Brain pericyte (primary cell): Measurements from ENCODE around the gene ZNF490.
A peak's percentile ranks its signal among the peaks of the same experiment; 100 is the strongest.
"Not testable (repeated sequence)": the region's sequence is repeated elsewhere in the genome, so short reads cannot be mapped to it uniquely, and the experiment has no call there.

Experiments
- DNase-seq: peaks from one replicate; pipeline ENCODE4 v3.0.0-alpha.2; 2012; ENCODE audit warnings: low read depth, low spot score

Gene ZNF490

DNA sequence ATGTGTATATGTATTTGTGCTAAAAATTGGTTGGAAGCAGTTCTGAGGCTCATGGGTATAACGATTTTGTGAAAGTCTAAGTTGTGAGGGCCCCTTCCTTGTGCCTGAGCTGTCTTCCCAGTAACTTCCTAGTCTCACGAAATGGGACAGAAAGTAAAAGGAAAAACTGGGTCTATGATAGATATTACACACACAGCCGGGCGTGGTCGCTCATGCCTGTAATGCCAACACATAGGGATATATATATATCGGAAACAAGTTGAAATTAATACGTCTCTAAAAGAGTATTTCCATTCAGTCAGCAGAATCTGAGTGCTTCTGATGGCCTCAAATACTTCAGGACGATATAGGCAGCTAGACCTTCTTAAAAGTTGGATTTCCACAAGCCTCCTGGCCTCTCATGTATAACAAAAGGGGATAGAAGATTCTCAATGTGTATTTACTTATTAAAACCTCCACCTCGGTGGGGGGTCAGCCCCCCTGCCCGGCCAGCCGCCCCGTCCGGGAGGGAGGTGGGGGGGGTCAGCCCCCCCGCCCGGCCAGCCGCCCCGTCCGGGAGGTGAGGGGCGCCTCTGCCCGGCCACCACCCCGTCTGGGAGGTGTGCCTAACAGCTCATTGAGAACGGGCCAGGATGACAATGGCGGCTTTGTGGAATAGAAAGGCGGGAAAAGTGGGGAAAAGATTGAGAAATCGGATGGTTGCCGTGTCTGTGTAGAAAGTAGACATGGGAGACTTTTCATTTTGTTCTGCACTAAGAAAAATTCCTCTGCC lies 10.8 kb upstream of the ZNF490 start:
- DNase-seq = not testable (repeated sequence)

DNA sequence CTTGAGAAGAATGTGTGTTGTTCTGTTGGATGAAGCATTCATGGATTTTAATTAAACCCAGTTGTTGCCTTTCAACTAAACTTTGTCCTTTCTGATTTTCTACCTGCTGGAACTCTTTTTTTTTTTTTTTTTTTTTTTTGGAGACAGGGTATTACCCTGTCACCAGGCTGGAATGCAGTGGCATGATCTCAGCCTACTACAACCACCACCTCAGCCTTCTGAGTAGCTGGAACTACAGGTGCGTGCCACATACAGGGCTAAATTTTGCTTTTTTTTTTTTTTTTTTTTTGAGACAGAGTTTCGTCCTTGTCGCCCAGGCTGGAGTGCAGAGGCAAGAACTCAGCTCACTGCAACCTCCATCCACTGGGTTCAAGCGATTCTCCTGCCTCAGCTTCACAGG lies 7.0 kb upstream of the ZNF490 start:
- no peak for DNase-seq

DNA sequence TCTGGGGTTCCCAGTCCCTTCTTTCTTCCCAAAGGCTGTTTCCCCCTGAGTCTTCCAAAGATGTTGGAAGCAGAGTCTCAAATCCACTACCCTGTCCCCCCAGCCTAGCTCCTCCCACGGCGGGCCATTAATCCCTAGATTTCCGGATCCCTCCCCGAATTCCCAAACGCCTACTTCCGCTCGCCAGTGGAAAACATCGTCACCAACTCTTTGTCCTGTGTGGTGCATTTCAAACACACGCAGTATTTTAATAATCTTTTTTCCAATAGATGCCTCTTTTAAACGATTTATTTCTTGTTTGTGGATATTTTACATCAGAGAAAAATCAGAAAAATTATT lies 717 bp upstream of the ZNF490 start:
- DNase-seq = no peak

DNA sequence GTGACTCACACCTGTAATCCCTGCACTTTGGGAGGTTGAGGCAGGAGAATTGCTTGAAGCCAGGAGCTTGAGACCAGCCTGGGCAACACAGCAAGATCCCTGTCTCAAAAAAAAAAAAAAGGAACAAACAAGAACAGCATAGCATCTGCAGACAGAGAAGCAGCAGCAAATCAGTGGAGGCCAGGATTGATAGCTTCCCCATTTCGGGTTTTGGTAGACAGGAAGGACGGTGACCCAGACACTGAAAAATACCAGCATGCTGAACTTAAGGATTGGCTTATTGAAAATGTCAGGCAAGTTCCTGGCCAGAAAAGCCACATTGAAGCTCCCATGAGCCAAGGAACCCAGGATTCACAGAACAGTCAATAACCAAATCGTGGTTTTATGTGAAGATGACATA lies 3.0 kb downstream of the ZNF490 start:
- no peak for DNase-seq

DNA sequence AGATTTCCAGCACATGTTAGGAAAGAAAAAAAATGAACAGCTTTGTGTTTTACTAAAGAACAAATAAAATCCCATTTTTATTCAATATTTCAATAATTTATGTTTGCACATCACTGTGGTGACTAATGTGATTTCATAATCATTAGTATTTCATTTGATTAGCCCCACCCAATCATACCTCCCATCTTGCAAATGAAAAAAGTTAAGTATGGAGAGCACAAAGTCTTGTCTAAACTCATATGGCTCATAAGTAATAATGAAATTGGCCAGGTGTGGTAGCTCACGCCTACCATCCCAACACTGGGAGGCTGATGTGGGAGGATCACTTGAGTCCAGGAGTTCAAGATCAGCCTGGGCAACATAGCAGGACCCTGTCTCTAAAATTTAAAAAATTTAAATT lies 3.8 kb downstream of the ZNF490 start:
- no peak for DNase-seq

DNA sequence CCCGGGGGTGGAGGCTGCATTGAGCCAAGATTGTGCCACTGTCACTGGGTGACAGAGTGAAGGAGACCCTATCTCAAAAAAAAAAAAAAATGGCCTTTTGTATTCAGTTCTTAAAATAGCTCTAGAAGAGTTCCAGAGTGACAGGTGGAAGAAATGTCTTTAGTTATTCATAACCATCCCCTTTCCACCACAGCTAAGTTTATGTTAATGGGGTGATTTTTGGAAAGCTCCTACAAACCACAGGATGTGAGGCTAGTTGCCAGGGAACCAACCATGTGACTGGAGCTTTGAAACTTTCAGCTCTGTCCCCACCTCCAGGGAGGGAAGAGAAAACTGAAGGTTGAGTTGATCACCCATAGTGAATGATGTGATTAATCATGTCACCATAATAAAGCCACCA lies 6.9 kb downstream of the ZNF490 start:
- DNase-seq = no peak

DNA sequence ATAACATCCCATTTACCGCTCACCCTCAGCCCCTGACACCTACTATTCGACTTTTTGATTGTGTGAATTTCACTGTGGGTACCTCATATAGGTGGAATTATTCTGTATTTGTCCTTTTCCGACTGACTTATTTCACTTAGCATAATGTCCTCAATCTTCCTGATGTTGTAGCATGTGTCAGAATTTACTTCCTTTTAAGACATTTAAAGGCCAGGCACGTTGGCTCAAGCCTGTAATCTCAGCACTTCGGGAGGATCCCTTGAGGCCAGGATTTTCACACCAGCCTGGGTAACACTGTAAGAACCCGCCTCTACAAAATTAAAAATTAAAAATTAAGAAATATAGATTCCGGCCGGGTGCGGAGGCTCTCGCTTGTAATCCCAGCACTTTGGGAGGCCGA lies 13.0 kb downstream of the ZNF490 start:
- no peak for DNase-seq

DNA sequence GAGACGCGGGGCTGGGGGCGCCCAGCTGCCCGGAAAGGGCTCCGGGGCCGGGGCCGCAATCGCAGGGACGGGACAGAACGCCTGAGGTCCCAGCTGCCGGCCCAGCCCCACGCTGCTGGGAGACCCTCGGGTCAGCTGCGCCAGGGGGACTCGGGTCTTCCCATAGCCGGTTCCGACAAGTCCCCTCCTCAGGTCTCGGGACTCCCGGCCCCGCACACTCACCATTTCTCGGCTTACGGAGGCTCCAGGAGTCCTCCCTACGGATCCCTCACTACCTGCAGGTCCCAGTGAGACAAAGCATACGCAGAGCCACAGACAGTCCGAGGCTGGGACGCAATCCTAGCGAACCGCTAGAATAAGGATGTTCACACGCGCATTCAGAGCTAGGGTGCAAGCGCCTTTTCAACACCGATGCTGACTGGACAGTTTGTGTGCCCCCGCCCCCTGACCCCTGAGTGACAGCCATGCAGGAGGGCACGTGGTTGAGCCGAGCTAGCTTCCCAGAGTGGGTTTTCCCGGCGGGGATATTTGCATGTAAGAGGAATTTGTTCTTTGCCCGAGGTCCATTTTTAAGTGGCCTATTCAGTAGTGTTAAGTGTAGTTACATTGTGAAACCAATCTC lies 13.6 kb downstream of the ZNF490 start:
- no peak for DNase-seq

DNA sequence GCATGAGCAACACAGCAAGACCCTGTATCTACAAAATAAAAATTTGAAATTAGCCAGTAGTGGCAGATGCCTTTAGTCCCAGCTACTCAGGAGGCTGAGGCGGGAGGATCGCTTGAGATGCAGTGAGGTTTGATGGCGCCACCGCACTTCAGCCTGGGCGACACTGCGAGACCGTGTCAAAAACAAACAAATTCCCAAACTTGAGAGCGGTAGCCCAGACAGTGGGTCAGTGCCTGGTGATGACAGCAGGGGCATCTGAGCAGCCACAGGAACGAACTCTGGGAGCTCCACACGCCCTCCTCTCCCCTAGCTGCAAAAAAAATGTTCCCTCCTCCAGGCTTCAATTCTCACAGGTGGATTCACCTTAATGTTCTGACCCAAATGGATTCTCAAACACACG lies 14.1 kb downstream of the ZNF490 start:
- DNase-seq = no peak

DNA sequence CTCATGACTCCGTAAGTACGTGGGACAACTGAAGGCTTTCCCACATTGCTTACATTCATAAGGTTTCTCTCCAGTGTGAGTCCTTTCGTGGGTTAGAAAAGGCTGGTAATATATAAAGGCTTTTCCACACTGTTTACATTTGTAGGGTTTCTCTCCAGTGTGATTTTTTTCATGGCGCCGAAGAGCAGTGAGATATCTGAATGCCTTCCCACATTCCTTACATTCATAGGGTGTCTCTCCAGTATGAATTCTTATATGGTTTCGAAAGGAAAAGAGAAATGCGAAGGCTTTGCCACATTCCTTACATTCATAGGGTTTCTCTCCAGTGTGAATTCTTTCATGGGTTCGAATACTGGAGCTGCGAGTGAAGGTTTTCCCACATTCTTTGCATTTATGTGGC lies 29.5 kb downstream of the ZNF490 start:
- DNase-seq = no peak

DNA sequence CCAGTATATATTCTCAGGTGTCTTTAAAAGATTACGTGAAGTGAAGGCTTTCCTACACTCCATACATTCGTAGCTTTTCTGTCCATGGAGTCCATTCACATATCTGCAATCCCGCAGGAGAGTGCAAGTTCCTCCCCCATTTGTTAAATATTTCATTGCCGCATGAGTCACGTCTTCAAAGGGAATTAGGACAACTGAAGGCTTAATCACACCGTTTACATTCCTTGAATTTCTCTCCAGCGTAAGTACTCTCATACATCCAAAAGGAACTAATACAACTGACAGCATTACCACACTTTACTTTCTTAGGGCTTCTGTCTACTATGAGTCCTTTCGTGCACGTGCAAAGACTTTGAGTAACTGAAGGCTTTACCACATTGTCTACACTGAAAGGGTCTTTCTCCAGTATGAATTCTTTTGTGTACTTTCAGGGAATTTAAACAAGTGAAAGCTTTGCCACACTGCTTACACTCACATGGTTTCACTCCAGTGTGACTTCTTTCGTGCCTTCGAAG lies 30.4 kb downstream of the ZNF490 start:
- DNase-seq = no peak

DNA sequence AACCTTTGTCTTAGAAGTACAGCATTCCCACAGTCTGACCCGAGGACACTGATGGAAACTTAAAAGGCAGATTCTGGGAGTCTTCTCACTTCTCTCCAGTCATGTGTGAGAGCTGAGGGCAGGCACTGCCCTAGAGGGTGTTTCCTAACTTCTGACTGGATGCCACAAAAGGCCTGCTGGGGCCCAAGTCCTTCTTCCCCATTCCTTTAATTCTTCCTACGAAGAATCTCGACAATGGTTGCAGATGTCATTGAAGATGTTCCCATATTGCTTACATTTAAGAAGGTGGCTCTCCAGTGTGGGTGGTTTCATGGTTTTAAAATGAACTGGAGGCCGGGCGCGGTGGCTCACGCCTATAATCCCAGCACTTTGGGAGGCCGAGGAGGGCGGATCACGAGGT lies 32.0 kb downstream of the ZNF490 start:
- DNase-seq = no peak

DNA sequence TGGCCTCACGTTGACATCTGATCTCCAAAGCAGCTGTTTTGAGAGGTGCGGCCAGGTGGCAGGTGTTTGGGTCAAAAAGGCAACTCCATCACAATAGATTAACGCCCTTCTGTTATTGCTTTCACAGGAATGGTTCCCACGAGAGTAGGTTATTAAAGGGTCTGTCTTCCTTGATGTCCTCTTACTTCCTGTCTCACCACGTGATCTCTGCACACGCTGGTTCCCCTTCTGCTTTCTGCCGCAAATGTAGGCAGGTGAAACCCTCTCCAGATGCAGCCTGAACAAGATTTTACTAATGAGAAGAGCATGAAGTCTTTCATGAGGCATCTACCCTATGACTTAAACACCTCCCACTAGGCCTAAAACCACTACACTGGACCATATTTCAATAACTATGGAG lies 36.6 kb downstream of the ZNF490 start:
- no peak for DNase-seq

DNA sequence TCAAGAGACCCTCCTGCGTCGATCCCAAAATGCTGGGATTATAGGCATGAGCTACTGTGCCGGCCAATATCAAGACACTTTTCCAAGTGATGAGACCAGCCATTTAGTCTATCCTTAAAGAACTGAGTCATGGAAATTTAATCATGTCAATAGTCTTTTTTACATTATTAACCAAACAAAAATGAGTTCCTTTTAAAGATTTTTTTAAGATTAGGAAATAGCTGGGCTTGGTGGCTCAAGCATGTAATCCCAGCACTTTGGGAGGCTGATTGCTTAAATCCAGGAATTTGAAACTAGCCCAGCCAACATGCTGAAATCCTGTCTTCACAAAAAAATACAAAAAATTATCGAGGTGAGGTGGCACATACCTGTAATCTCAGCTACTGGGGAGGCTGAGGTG lies 42.7 kb downstream of the ZNF490 start:
- no peak for DNase-seq

DNA sequence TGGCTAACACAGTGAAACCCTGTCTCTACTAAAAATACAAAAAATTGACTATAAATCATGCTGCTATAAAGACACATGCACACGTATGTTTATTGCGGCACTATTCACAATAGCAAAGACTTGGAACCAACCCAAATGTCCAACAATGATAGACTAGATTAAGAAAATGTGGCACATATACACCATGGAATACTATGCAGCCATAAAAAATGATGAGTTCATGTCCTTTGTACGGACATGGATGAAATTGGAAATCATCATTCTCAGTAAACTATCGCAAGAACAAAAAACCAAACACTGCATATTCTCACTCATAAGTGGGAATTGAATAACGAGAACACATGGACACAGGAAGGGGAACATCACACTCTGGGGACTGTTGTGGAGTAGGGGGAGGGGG lies 44.2 kb downstream of the ZNF490 start:
- DNase-seq = not testable (repeated sequence)

DNA sequence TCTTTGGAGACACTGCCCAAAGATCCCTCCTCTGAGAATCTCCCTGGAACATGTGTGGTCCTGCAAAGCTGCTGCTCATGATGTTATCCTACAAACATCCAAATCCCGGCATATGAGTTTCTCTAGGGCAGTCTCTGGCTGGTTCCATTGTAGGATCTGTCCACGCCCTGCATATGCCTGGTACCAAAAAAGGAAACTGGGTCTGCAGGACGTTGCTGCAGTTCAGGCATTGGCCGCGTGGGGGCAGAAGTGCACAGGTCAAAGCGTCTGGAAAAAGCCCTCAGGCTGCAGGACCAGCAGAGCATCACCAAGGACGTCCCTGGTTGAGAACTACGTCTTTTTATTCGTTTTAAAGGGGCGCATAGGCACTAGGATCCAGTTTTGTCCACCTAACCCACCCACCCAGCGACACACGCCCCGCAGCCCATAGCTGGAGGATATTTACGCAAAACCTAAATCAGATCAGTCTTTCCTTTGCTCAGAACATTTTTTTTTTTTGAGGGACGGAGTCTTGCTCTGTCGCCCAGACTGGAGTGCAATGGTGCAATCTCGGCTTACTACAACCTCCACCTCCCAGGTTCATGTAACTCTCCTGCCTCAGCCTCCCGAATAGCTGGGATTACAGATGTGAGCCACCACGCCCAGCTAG lies 46.5 kb downstream of the ZNF490 start:
- peak; percentile 59 for DNase-seq

DNA sequence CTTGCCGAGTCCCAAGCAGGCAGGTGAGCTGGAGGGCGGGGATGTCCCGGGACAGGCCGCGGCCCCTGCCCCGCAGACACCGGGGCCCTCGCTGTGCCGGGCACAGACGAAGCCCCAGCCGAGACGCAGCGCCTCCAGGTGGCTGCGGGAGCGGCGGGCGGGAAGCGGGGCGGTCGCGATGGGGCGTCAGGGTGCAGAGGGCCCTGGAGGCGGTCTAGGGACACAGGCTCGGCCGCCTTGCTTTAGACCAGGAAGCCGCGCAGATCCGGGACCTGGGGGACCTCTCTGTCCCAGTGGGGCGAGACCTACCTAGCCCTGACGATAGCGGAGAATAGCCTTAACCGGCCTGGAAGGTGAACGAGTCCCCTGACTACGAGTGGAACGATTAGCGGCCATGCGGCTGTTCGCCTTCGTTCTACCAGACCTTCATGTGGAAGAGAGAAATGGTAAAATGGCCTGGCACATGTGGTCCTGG lies 55.1 kb downstream of the ZNF490 start:
- DNase-seq = no peak

DNA sequence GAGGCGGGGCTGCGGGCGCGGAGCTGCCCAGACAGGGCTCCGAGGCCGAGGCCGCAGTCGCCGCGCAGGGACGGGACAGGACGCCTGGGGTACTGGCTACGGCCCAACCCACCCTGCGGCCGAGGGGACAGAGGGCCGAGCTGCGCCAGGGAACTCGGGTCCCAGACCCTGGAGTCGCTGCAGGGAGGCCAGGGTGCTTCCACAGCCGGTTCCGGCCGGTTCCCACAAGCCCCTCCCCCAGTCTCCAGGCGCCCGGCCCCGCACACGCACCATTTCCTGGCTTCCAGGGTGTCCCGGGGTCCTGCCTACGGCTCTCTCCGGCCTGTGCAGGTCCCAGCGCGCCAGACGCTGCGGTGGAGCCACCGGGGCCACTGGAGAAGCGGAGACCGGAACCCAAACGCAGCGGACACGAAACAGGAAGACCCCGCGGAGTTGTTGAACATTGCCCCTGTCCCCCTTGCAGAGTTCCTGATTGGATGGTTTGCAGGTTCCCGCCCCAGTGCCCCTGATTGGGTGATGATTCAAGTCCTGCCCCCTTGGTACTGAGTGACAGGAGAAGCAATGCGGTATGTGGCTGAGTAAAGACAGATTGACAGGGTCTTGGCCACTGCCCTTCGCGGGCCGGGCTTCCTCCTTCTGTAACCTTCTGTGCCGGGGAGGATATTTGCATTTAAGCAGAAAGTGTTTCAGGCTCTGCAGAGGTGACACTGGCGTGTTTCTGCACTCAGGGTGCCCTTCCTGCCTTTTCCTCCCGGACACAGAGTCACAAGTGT lies 59.4 kb downstream of the ZNF490 start, which contains the start of gene ZNF564:
TSS of gene ZNF564 (minus strand) at position 423 of the 773 bp plus-strand sequence. CDS start at position 273, 150 bp downstream.
- peak; percentile 88 for DNase-seq

DNA sequence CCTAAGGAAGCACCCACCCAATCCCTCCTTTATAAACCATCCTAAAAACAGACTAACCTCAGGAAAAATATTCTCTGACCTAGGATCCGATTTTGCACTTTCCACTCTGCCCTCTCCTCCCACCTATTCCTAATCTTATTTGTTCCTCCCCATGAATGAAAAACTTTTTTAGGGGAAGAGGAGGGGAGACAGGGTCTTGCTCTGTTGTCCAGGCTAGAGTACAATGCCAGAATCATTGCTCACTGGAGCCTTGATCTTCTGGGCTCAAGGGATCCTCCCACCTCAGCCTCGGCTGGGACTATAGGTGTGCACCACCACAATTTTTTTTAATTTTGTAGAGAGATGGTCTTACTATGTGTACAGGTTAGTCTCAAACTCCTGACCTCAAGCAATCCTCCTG lies 63.7 kb downstream of the ZNF490 start:
- DNase-seq = no peak

DNA sequence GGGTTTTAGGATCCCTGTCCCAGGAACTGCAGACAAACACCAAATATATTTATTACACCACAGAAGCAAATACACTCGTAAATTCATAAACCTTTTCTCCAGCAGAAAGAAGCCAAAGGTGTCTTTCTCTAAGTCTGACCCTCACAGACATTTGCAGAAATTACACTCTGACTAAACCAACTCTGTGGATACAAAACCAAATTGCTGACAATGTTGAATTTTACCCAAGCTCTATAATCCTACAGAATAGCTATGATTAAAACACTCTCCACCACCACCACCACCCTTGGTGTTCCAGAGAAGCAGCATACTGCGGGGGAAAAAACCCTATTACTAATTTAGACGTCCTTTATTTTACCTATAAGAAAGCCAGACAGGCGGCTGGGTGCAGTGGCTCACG lies 64.5 kb downstream of the ZNF490 start:
- DNase-seq = no peak

DNA sequence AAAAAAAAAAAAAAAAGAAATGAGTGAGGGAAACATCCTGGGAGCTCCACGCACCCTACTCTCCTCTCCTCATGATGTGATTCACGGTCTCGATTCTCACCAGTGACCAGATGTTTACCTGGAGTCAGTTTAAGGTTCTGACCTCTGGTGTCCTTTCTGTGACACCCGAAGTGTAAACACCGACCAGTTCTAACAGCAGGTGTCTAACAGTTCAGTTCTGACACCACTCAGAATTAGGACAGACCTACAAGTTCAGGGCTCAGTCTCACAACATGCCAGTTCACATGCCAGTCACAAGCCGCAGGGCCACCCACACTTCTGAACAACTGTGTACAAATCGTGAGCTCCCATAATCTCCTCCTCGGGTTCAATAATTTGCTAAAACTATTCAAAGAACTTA lies 65.3 kb downstream of the ZNF490 start:
- no peak for DNase-seq

DNA sequence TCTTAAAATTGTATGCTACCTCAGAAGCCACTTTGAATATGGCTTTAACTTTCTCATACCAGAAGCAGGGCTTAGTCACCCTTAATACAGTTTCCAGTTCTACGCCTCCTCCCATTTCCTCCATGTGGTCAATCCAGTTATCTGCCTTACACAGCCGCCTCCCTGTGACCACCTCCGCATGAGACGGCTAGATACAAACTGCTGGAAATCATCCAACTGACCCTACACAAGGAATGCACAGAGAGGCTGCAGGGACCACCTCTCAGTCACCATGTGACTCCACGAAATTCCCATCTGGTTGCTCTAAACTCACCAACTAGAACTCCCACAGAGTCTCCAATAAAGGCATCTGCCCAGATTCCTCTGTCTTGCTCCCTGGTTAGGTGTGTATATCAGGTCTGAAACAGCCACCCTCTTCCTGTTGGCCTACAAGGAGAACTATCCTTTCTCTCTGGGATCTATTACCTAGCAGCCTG lies 66.2 kb downstream of the ZNF490 start:
- DNase-seq = no peak
